ENCODE results near the gene TMEM178B.
"Not testable (repeated sequence)": the region's sequence is repeated elsewhere in the genome, so short reads cannot be mapped to it uniquely, and the experiment has no call there.

TMEM178B gene

GRCh38 chr7:141317033-141317585 is 243.2 kb downstream of the TMEM178B start:
- DNase-seq: no peak

- no peak for DNase-seq
These were observed 246.4 kb downstream of the TMEM178B start for GRCh38 chr7:141320287-141320686.

DNA sequence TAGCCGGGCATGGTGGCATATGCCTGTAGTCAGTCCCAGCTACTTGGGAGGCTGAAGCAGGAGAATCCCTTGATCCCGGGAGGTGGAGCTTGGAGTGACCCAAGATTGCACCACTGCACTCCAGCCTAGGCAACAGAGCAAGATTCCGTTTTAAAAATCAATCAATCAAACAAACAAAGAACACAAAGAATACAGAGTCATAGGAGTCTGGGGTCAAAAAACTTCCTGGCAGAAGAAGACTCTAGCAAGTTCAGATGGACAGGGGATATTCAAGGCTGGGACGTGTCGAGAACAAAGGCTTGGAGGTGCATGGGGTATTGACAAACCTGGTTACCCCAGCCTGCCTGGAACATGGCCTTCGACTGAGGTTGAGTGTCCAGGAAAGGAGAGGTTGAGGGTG is 248.5 kb downstream of the TMEM178B start:
- no peak for DNase-seq

- DNase-seq: no peak
These were observed 250.0 kb downstream of the TMEM178B start for GRCh38 chr7:141323826-141324225.

DNA sequence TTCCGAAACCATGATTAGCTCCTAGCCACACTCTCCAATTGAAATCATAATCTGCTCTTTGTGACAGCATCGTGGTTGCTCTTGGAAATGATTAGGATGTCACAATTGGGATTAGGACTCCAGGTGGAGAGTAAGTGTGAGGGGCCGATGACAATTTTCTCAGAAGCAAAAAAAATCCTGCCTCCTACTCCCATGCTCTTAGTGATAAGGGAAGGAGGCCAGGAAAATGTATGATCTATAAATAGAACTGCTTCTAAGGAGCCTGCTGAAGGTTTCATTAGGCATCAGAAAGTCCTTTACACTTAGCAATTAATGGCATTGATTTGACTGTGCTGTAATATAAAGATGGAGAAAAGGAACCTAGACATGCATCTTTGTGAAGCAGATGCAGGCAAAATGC is 251.0 kb downstream of the TMEM178B start:
- no peak for DNase-seq

- DNase-seq: no peak
These were observed 251.4 kb downstream of the TMEM178B start for GRCh38 chr7:141325275-141325674.

- no peak for DNase-seq
These were observed 254.4 kb downstream of the TMEM178B start for GRCh38 chr7:141328290-141328689.

DNA sequence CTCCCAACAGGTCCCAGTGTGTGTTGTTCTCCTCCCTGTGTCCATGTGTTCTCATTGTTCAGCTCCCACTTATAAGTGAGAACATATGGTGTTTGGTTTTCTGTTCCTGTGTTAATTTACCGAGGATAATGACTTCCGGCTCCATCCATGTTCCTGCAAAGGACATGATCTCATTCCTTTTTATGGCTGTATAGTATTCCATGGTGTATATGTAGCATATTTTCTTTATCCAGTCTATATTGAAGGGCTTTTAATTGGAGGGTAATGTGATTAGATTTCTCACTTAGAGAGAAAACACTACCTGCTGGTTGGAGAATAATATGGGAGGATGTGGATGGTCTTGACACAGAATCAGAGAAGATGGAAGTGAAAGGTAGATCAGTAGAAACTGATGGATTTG is 256.4 kb downstream of the TMEM178B start:
- not testable (repeated sequence) for DNase-seq

DNA sequence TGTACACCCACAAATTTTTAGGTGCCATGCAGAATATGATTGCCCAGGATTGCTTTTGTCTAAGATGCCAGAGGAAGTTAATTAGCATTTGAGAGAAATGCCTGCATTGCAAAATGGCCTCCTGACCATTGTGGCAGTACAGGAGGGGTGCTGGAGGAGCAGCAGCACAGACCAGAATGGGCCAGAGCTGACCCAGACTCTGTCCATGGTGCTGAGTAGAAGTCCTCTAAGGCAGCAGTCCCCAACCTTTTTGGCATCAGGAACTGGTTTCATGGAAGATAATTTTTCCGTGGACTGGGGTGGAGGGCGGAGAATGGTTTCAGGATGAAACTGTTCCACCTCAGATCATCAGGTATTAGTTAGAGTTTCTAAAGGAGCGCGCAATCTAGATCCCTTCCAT is 259.6 kb downstream of the TMEM178B start:
- no peak for DNase-seq

DNA sequence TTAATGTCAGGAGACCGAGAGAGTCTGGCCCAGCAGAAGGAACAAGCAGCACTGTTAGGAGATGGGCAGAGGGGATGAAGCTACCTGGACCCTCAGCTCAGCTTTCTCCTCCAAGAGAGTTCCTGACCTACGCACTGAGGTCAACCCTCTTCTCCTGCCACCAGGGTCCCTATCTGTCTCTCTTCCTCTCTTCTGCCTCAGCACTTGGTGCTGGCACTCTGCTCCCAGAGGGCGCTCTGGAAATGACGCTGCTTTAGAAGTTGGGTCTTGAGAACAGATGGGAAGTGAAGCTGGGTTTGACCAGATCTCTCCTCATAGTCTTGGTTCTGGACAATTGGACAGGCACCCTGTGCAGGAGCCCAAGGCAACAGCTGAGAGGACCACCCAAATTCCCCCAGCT is 261.3 kb downstream of the TMEM178B start:
- no peak for DNase-seq

GRCh38 chr7:141339603-141340002 is 265.7 kb downstream of the TMEM178B start:
- DNase-seq: no peak

DNA sequence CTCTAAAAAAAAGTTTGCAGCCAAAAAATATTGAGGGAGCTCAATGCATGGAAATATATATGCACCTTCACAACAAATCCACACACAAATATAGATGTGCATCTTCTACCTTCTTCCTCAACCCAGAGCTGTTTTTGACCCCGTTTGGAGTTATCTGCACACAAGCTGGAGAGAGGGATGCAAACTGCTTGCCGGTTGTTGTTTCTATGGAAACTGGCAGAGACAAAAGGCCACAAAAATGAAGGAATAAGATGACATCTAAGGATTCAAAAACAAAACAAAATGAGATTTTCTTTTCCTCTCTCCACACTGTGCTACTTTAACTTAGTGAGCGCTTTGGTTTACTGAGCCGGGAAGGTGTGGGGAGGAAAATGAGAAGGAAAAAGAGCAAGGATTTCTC is 267.1 kb downstream of the TMEM178B start:
- DNase-seq: no peak

GRCh38 chr7:141342621-141343408 is 269.0 kb downstream of the TMEM178B start:
- DNase-seq: no peak

DNA sequence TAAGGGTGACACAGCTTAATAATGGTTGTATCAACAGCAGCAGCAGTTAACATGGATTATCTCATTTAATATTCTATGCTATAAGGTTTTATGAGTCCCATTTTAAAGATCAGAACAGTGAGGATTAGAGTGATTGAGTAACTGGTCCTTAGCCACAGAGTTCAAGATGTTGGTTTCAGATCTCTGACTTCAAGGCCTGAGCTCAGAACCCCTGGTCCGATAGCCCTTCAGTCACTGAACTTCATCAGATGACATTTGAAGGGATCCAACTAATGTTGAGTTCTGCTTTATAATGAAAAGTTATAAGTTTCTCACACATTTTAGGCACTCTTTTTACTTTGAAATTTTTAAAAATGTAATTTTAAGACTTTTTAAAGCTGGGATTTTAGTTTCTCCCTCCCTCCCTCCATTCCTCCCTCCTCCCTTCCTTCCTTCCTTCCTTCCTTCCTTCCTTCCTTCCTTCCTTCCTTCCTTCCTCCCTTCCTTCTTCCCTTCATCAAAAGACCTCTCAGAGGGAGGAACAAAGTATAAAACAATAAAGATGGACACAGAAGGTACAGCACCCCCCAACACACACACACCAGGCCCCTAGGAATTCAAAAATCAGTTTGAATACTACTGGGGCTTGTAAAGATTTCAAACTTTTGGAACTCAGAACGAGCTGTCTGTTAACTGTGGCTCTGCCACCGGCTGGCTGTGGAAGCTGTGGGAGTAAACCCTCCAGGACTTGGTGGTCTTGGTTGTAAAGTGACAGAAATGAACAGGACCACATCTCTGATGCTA is 270.5 kb downstream of the TMEM178B start:
- no peak for DNase-seq

DNA sequence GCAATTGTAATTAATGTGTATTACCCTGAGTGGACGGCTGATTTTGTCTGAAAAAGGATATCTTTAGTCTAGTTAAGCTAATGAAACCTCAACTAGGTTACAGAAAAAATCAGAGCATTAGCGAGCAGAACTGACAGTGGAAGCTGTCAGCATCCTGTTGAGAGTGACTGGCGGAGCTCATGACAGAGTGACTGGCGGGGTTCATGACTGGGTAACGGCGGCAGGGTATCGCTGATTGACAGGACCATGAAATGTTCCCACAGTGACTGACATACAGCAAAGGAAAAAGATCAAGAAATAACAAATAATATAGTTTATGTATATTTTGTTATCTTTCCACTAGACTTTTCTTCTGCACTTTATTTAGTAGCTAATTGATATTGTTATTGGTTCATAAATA is 274.9 kb downstream of the TMEM178B start:
- no peak for DNase-seq

GRCh38 chr7:141349338-141349737 is 275.5 kb downstream of the TMEM178B start:
- no peak for DNase-seq

DNA sequence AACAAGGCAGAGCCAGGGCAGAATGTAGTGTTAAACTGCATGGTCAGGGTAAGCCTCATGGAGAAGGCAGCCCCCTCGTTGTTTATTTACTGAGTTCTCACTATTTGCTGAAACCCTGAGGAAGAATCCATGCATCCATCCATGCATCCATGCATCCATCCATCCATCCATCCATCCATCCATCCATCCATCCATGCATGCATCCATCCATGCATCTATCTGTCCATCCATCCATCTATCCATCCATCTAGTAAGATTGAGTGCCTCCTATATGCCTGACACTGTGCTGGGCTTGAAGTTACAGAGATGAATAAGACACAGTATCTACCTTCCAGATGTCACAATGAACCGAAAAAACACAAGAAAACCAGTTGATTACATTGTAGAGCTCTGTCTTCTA is 275.9 kb downstream of the TMEM178B start:
- DNase-seq: no peak

DNA sequence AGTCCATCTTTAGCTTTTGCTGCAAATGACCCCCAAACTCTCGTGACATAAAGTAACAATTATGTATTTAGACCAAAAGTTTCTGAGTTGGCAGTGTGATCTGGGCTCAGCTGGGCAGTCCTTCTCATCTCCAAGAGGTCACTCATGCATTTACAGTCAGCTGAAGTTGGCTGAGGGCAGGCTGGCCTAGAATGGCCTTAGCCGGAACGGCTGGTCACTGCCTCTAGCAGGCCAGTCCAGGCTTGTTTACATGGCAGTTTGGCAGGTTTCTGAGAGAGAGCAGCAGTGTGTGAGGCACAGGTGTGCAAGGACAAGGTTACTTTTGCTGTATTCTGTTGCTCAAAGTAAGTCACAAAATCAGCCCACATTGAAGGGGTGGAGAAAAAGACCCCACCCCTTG is 277.3 kb downstream of the TMEM178B start:
- DNase-seq: no peak

DNA sequence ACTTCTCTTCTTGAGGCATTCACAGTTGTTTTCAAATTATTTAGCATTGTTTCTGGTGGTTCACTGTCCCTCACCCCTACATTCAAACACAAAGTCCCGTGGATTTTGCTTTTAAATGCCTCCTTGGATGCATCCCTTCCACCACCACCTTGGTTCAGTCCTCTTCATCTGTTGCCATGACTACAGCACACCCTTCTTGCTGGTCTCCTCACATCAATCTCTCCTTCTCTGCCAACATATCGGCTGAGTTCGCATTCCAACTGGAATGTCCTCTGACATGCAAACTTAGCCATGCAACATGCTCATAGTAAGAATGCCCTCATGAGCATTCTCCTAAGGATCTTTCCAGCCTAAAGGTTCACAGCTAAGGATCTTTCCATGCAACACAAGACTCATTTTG is 279.1 kb downstream of the TMEM178B start:
- DNase-seq: no peak

- no peak for DNase-seq
These were observed 280.4 kb downstream of the TMEM178B start for GRCh38 chr7:141354251-141354650.

GRCh38 chr7:141355032-141355431 is 281.2 kb downstream of the TMEM178B start:
- no peak for DNase-seq

DNA sequence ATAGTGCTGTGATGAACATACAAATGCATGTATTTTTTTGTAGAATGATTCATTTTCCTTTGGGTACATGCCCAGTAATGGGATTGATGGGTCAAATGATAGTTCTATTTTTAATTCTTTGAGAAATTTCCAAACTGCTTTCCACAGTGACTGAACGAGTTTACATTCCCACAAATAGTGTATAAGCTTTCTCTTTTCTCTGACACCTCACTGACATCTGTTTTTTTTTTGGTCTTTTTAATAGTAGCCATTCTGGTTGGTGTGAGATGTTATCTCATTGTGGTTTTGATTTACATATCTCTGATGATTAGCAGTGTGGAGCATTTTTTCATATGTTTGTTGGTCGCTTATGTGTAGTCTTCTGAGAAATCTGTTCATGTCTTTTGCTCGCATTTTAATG is 282.3 kb downstream of the TMEM178B start:
- DNase-seq: no peak

GRCh38 chr7:141358386-141358785 is 284.5 kb downstream of the TMEM178B start:
- DNase-seq: no peak

DNA sequence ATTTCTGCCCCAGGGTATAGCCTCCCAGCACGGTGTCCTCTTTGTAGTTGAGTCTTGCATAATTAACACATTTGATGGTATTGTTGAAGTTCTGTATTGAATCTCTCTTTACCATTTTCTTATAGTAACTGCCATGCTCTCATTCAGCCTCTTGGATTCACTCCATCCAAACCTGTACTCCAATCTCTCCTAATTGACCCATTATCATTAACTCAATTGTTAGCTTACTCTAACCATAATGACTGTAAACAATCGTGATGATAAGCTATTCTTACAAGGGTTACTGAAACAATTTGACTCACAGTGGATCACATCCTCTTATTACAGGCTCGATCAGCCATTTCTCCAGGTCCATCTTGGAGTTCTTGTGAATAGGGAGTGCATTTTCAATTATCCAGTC is 285.4 kb downstream of the TMEM178B start:
- no peak for DNase-seq

All from activated CD4-positive, alpha-beta T cell treated with anti-CD3 and anti-CD28 coated beads for 1 hour (primary cell).